SK-N-SH treated with all-trans-retinoic acid at 6 μM for 48 hours (cell line): ENCODE results near the gene SYTL2.

Experiments
- ARNTL ChIP-seq: fragments of 450-650 bp; formaldehyde crosslinking; IDR thresholded peaks from 2 replicates; pipeline ENCODE4 v1.5.0; 2020; ENCODE audit warnings: low read depth, mild to moderate bottlenecking, moderate library complexity, borderline replicate concordance
- CSDC2 ChIP-seq: fragments of 250-450 bp; sonication (Bioruptor Pico); IDR thresholded peaks from 2 replicates; pipeline ENCODE4 v1.5.0; 2020; ENCODE audit warnings: mild to moderate bottlenecking, moderate library complexity
- CSRNP3 ChIP-seq: fragments of 250-450 bp; sonication (Bioruptor Pico); IDR thresholded peaks from 2 replicates; pipeline ENCODE4 v1.5.1; 2021; ENCODE audit warnings: mild to moderate bottlenecking, moderate library complexity
- ISL1 ChIP-seq: fragments of 250-450 bp; sonication (Bioruptor Pico); IDR thresholded peaks from 2 replicates; pipeline ENCODE4 v2.1.2; 2022; ENCODE audit warnings: mild to moderate bottlenecking, moderate library complexity
- OSR1 ChIP-seq: fragments of 250-450 bp; sonication (Bioruptor Pico); IDR thresholded peaks from 2 replicates; pipeline ENCODE4 v1.8.0; 2022; ENCODE audit warnings: moderate library complexity, mild to moderate bottlenecking, inconsistent platforms
- PATZ1 ChIP-seq: fragments of 250-450 bp; sonication (Bioruptor Pico); IDR thresholded peaks from 2 replicates; pipeline ENCODE4 v1.8.0; 2020; ENCODE audit warnings: mild to moderate bottlenecking, moderate library complexity, borderline replicate concordance
- POU6F1 ChIP-seq: fragments of 250-450 bp; sonication (Bioruptor Pico); IDR thresholded peaks from 2 replicates; pipeline ENCODE4 v1.8.0; 2021; ENCODE audit warnings: low read depth, mild to moderate bottlenecking, moderate library complexity, borderline replicate concordance
- PPARA ChIP-seq: fragments of 250-450 bp; sonication (Bioruptor Pico); IDR thresholded peaks from 2 replicates; pipeline ENCODE4 v1.5.0; 2020; ENCODE audit warnings: mild to moderate bottlenecking, borderline replicate concordance
- RARB ChIP-seq: fragments of 250-450 bp; sonication (Bioruptor Pico); IDR thresholded peaks from 2 replicates; pipeline ENCODE4 v1.8.0; 2021; ENCODE audit warnings: mild to moderate bottlenecking, moderate library complexity
- ZC3H10 ChIP-seq: fragments of 250-450 bp; sonication (Bioruptor Pico); IDR thresholded peaks from 2 replicates; pipeline ENCODE4 v1.5.1; 2021; ENCODE audit warnings: mild to moderate bottlenecking, moderate library complexity
- ZFP30 ChIP-seq: fragments of 450-650 bp; formaldehyde crosslinking; IDR thresholded peaks from 2 replicates; pipeline ENCODE4 v1.5.0; 2022; ENCODE audit warnings: mild to moderate bottlenecking, moderate library complexity
- ZNF70 ChIP-seq: fragments of 450-650 bp; formaldehyde crosslinking; IDR thresholded peaks from 2 replicates; pipeline ENCODE4 v1.5.0; 2020; ENCODE audit warnings: mild to moderate bottlenecking, moderate library complexity
- ZNF8 ChIP-seq: fragments of 450-650 bp; formaldehyde crosslinking; IDR thresholded peaks from 2 replicates; pipeline ENCODE4 v1.5.0; 2020; ENCODE audit warnings: mild to moderate bottlenecking, moderate library complexity
- TF ChIP-seq, protein P1 (sequence below): fragments of 250-450 bp; sonication (Bioruptor Pico); IDR thresholded peaks from 2 replicates; pipeline ENCODE4 v1.5.1; 2020; ENCODE audit warnings: low read depth, mild to moderate bottlenecking, moderate library complexity

GRCh38 chr11:85854557-85855340 is 43.8 kb upstream of the SYTL2 start:
- TF ChIP-seq ARNTL (CRISPR knock-in tag) (no peak), PATZ1 (CRISPR knock-in tag) (no peak), PPARA (CRISPR knock-in tag) (no peak), POU6F1 (CRISPR knock-in tag) (no peak), ZNF8 (no peak), ISL1 (CRISPR knock-in tag) (no peak), CSDC2 (CRISPR knock-in tag) (no peak), CSRNP3 (CRISPR knock-in tag) (no peak), ZNF70 (CRISPR knock-in tag) (no peak), RARB (no peak), ZC3H10 (CRISPR knock-in tag) (no peak), OSR1 (CRISPR knock-in tag) (no peak), ZFP30 (CRISPR knock-in tag) (no peak)
- TF ChIP-seq, protein P1, sequence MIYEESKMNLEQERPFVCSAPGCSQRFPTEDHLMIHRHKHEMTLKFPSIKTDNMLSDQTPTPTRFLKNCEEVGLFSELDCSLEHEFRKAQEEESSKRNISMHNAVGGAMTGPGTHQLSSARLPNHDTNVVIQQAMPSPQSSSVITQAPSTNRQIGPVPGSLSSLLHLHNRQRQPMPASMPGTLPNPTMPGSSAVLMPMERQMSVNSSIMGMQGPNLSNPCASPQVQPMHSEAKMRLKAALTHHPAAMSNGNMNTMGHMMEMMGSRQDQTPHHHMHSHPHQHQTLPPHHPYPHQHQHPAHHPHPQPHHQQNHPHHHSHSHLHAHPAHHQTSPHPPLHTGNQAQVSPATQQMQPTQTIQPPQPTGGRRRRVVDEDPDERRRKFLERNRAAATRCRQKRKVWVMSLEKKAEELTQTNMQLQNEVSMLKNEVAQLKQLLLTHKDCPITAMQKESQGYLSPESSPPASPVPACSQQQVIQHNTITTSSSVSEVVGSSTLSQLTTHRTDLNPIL (CRISPR knock-in tag) = no peak
